ENCODE measurements around the gene TMEM19. TPM values are rescaled to one million over a fixed set of nuclear protein-coding genes. Genes with fewer than 3 reads are reported as not detected.

Gene TMEM19
- total RNA-seq, 4 donors from 2014 or later = 9.3 to 47.0 (median 21.4) TPM

GRCh38 chr12:71704920-71705319 lies 19.0 kb downstream of the TMEM19 start:
- no peak for TF ChIP-seq CTCF (IDR thresholded peaks at IDR 0.05 in 4 of 5, conservative IDR thresholded peaks at IDR 0.05 in 1 of 5)
- no peak for TF ChIP-seq POLR2A (IDR thresholded peaks at IDR 0.05)
- in situ Hi-C loops (cut with MboI; ENCODE audit: low sequenced_read_pairs in 4 of 4) (no loop called here), intact Hi-C loops (cut with DNase I; ENCODE audit: low total_unique reads) (no loop called here)
- H3K4me3 ChIP-seq = no peak overlapping the region
- H3K36me3 ChIP-seq = peaks cover 0 to 27% of the 10 kb centered on the region in 2 donors
- no peak for ATAC-seq
- H3K9me3 ChIP-seq = no peaks in the 10 kb centered on the region
- H3K4me1 ChIP-seq = no peaks in the 10 kb centered on the region
- H3K27ac ChIP-seq = no peak overlapping the region
- DNase-seq = no peak
- no peaks in the 10 kb centered on the region for H3K27me3 ChIP-seq

- ATAC-seq = no peak
- in situ Hi-C loops (cut with MboI; ENCODE audit: low sequenced_read_pairs in 4 of 4) = no loop called here
- DNase-seq = no peak
- TF ChIP-seq POLR2A (IDR thresholded peaks at IDR 0.05) = no peak
- no peak for TF ChIP-seq CTCF (IDR thresholded peaks at IDR 0.05 in 4 of 5, conservative IDR thresholded peaks at IDR 0.05 in 1 of 5)
- no peaks in the 10 kb centered on the region for H3K4me1 ChIP-seq
- H3K9me3 ChIP-seq = no peaks in the 10 kb centered on the region
- no peak overlapping the region for H3K27ac ChIP-seq
- no peaks in the 10 kb centered on the region for H3K27me3 ChIP-seq
- intact Hi-C loops (cut with DNase I; ENCODE audit: low total_unique reads) = no loop called here
- peaks cover 0 to 7% of the 10 kb centered on the region in 2 donors for H3K36me3 ChIP-seq
- H3K4me3 ChIP-seq = no peak overlapping the region
Measured at GRCh38 chr12:71708658-71709057, 22.8 kb downstream of the TMEM19 start.

- no peaks in the 10 kb centered on the region for H3K9me3 ChIP-seq
- DNase-seq (no peak), ATAC-seq (no peak)
- no peaks in the 10 kb centered on the region for H3K27me3 ChIP-seq
- TF ChIP-seq CTCF (IDR thresholded peaks at IDR 0.05 in 4 of 5, conservative IDR thresholded peaks at IDR 0.05 in 1 of 5) (no peak), POLR2A (IDR thresholded peaks at IDR 0.05) (no peak)
- no peak overlapping the region for H3K27ac ChIP-seq
- no peak overlapping the region for H3K4me3 ChIP-seq
- H3K4me1 ChIP-seq = no peaks in the 10 kb centered on the region
- no peaks in the 10 kb centered on the region for H3K36me3 ChIP-seq
- intact Hi-C loops (cut with DNase I; ENCODE audit: low total_unique reads) (no loop called here), in situ Hi-C loops (cut with MboI; ENCODE audit: low sequenced_read_pairs in 4 of 4) (no loop called here)
Measured at GRCh38 chr12:71710276-71711125, 24.6 kb downstream of the TMEM19 start.

GRCh38 chr12:71718611-71719010 lies 32.7 kb downstream of the TMEM19 start:
- H3K4me1 ChIP-seq = no peaks in the 10 kb centered on the region
- intact Hi-C loops (cut with DNase I; ENCODE audit: low total_unique reads) = no loop called here
- TF ChIP-seq POLR2A (IDR thresholded peaks at IDR 0.05) = no peak
- no peak for TF ChIP-seq CTCF (IDR thresholded peaks at IDR 0.05 in 4 of 5, conservative IDR thresholded peaks at IDR 0.05 in 1 of 5)
- no peak overlapping the region for H3K4me3 ChIP-seq
- no peaks in the 10 kb centered on the region for H3K36me3 ChIP-seq
- ATAC-seq = no peak
- no peak for DNase-seq
- H3K27ac ChIP-seq = no peak overlapping the region
- no peaks in the 10 kb centered on the region for H3K9me3 ChIP-seq
- in situ Hi-C loops (cut with MboI; ENCODE audit: low sequenced_read_pairs in 4 of 4) = no loop called here
- no peaks in the 10 kb centered on the region for H3K27me3 ChIP-seq
